ENCODE measurements around the gene ABLIM3.
A peak's percentile ranks its signal among the peaks of the same experiment; 100 is the strongest.

Gene ABLIM3

GRCh38 chr5:149141224-149141956 lies at the start of gene ABLIM3:
TSS of gene ABLIM3 (plus strand) at chr5:149141493. CDS start at chr5:149142096, 603 bp downstream.
- peak; percentile 51 to 68 for DNase-seq (ENCODE audit: low read depth in 1 of 2, low spot score in 1 of 2)

GRCh38 chr5:149093625-149094024 lies 47.7 kb upstream of the ABLIM3 start:
- DNase-seq (ENCODE audit: low read depth in 1 of 2, low spot score in 1 of 2) = no peak

DNA sequence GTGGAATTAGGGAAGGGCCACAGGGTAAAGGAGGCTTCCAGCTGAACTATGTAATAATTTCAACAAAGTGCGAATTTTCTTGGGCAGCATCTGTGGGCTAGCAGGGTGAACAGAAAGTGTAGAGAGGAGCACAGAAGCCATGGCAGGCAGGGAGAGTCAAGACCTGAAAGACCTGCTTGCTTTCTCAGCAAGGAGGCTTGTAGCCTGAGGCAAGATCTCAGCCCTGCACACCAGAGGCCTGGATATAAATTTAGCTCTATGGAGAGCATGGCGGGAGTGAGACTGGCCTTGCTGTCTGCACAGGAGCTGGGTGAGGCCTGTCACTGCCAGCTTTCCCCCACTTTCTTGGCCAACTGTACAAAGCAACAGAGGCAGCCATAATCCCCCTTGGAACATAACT lies 46.3 kb upstream of the ABLIM3 start:
- DNase-seq (ENCODE audit: low read depth in 1 of 2, low spot score in 1 of 2) = no peak

- DNase-seq (ENCODE audit: low read depth in 1 of 2, low spot score in 1 of 2) = no peak
Measured at GRCh38 chr5:149099920-149100319, 41.4 kb upstream of the ABLIM3 start.

- no peak for DNase-seq (ENCODE audit: low read depth in 1 of 2, low spot score in 1 of 2)
Measured at GRCh38 chr5:149100331-149100730, 41.0 kb upstream of the ABLIM3 start.

DNA sequence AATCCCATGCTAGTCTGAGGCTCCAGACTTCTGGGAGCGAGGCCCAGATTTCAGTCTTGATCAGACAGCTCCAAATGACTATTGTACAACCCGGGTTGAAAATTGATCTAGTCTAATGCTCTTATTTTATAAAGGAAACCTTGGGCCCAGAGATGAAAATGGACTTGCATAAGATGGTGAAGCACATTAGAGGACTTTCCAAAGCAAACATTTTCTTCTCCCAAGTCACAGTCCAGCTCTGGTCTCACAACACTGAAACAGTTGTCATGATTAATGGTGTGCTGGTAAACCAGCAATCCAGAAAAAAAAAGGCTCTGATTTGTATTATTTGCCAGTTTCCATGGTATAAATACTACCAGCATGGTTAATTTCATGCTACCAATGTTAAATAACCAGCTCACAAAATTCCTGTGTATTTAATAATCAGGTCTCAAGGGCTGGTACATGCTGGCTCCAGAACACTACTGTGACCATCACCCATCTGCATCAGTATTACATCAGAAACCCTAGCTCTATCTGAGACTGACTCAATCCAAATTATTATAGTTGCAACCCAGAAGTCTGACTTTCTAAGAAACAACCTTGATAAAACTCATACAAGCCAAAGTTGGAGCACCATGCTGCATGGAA lies 32.5 kb upstream of the ABLIM3 start:
- DNase-seq (ENCODE audit: low read depth in 1 of 2, low spot score in 1 of 2) = no peak

GRCh38 chr5:149110406-149110805 lies 30.9 kb upstream of the ABLIM3 start:
- DNase-seq (ENCODE audit: low read depth in 1 of 2, low spot score in 1 of 2) = no peak

DNA sequence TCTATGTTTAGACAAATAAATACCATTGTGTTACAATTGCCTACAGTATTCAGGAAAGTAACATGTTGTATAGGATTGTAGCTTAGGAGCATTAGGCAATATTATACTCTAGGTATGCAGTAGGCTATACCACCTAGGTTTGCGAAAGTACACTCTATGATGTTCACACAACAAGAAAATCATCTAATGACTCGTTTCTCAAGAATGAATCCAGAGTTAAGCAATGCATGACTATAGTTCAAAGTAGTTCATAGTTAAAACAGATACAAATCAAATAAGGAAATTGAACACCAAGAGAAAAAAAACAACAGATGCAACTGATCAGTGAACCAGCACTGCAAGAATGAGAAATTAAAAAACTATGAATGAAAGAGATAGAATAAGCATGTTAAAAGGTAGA lies 27.6 kb upstream of the ABLIM3 start:
- DNase-seq (ENCODE audit: low read depth in 1 of 2, low spot score in 1 of 2) = no peak

- DNase-seq (ENCODE audit: low read depth in 1 of 2, low spot score in 1 of 2) = peak in 1 of 2 donors; percentile 16
Measured at GRCh38 chr5:149114403-149115312, 26.6 kb upstream of the ABLIM3 start.

GRCh38 chr5:149117970-149118369 lies 23.3 kb upstream of the ABLIM3 start:
- no peak for DNase-seq (ENCODE audit: low read depth in 1 of 2, low spot score in 1 of 2)

DNA sequence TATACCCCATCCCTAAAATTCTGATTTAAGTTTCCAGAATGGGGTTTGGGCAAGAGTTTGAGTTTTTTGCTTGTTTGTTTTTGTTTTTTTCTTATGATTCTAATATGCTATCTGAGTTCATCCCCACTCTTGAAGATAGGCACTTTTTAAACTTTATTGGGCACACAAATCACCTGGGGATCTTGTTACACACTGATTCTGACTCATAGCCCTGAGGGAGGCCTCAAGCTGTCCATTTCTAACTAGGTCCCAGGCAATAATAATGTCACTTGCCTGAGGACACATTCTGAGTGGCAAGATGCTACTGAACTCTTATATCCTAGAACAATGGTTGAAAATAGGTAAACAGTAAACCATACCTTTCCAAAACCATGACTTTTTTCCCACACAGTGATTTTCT lies 22.8 kb upstream of the ABLIM3 start:
- no peak for DNase-seq (ENCODE audit: low read depth in 1 of 2, low spot score in 1 of 2)

GRCh38 chr5:149121145-149121544 lies 20.1 kb upstream of the ABLIM3 start:
- no peak for DNase-seq (ENCODE audit: low read depth in 1 of 2, low spot score in 1 of 2)

- no peak for DNase-seq (ENCODE audit: low read depth in 1 of 2, low spot score in 1 of 2)
Measured at GRCh38 chr5:149123211-149123610, 18.1 kb upstream of the ABLIM3 start.

DNA sequence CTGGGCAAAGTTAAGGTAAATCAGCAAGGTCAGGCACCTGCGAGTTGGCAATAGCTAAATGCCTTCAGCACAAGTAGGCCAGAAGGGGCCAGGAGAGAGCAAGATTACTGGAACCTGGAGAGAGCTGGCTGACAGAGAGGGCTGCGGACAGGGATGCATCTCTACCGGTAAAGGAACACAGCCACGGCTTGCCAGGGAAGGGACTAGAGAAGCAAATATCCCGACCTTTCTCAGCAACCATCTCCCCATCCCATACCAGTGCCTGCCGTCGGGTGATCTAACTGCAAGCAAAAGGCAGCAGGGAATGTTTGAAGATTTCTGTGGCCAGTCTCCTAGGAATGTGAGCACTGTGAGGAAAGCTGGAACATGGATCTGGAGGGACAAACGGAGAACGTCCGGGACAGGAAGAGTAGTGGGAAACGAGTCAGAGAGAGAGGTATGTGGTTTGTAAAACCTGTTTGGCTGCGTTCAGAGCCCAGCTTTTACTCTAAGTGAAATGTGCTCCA lies 15.9 kb upstream of the ABLIM3 start:
- DNase-seq (ENCODE audit: low read depth in 1 of 2, low spot score in 1 of 2) = no peak

GRCh38 chr5:149126906-149127305 lies 14.4 kb upstream of the ABLIM3 start:
- no peak for DNase-seq (ENCODE audit: low read depth in 1 of 2, low spot score in 1 of 2)

- DNase-seq (ENCODE audit: low read depth in 1 of 2, low spot score in 1 of 2) = no peak
Measured at GRCh38 chr5:149127394-149127955, 13.8 kb upstream of the ABLIM3 start.

DNA sequence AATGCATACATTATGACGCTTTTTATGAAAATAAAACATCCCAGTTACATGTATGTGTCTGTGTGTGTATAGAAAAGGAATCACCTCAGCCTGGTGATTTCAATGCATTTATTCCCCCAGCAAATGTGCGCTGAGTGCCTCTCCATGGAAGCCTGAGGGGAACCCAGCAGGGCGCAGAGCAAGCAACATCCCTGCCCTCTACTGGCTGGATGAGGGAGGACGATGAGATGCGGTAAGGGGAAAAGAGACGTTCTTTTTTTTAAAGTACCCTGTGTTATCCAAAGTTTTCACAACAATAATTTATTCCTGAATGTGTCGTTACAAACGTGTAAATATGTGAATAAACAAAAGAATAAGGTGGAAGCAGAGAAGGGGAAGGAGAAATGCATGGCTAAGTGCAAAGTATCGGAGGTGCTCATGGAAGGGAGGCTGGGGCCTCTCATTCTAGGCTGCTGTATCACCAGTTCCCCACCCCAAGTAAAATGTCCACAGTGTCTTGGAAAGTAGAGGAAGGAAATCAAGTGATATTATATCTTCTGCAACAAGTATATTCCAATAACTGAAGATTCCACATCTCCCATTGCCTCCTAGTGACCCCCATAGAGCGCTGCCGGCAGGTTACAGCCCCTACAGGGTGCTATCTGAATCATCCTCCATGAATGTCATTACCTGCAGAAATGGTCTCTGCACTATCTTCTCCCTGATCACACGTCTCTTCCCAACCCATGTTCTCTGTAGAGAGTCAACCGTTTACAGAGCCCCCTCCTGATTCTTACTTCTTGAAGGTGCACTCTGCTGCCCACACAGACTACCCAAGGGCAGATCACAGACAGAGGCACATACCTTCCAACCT lies 13.0 kb upstream of the ABLIM3 start:
- no peak for DNase-seq (ENCODE audit: low read depth in 1 of 2, low spot score in 1 of 2)

DNA sequence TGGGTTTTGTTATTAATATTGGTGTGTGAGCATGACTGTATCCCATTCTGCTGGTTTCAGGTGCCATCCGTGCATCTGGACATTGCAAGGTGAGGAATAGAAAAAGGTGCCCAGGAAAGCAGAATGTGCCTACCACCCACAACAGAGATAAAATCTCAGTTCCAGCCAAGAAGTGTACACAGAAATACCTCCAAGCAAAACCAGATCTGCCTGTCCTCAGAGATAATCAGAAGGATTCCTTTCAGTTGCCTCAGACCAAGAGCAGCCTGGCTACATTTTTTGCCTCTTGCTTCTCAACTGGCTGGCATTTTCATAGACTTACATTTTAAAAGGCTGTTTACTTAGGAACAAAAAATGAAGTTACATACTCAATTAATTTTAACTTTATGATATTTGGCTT lies 12.1 kb upstream of the ABLIM3 start:
- no peak for DNase-seq (ENCODE audit: low read depth in 1 of 2, low spot score in 1 of 2)

- DNase-seq (ENCODE audit: low read depth in 1 of 2, low spot score in 1 of 2) = no peak
Measured at GRCh38 chr5:149130121-149130914, 11.0 kb upstream of the ABLIM3 start.

DNA sequence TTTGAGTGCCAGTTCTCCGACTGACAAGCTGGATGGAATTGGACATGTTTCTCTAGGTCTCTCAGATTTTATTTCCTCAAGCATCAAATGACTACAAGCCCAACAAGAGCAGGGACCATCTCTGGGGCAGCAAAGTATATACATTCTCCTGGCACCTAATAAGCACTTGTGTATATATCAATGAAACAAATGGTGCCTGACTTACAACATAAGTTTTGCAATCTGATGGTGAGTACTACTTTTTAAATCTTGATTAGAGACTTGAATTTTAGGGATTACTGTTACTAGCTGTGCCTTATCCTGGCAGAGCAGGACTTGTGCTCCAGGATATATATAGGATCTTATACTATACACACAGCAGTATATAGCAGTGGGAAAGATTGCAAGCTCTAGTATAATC lies 8.8 kb upstream of the ABLIM3 start:
- no peak for DNase-seq (ENCODE audit: low read depth in 1 of 2, low spot score in 1 of 2)
